ENCODE data around the gene HERPUD1. TPM values are rescaled to one million over a fixed set of nuclear protein-coding genes. Genes with fewer than 3 reads are reported as not detected.
A peak's percentile ranks its signal among the peaks of the same experiment; 100 is the strongest.
"Not testable (repeated sequence)": the region's sequence is repeated elsewhere in the genome, so short reads cannot be mapped to it uniquely, and the experiment has no call there.

Gene HERPUD1
- total and polyA plus RNA-seq, 8 donors = 78.2 to 298 (median 203) TPM

GRCh38 chr16:56990407-56991286 lies 58.7 kb downstream of the HERPUD1 start:
- intact Hi-C loops (cut with DNase I) = no loop called here
- no peak for FAIRE-seq
- 80 to 84% methylated on average over 16 of the region's 16 CpGs for WGBS, 2 donors
- Histone ChIP-seq H3K4me1 (peaks cover 0 to 11% (median 5%) of the 10 kb centered on the region in 3 donors), H3K9me3 (no peaks in the 10 kb centered on the region), H3K4me3 (peak overlapping the region in 2 of 4 donors; percentile 65 to 79), H3K36me3 (no peaks in the 10 kb centered on the region), H3K27me3 (no peaks in the 10 kb centered on the region), H3K27ac (no peak overlapping the region)
- DNase-seq = no peak
- TF ChIP-seq CTCF (IDR thresholded peaks at IDR 0.05) = no peak
- ATAC-seq = no peak

- H3K27ac ChIP-seq; H3K4me3 ChIP-seq; DNase-seq; FAIRE-seq; H3K36me3 ChIP-seq; H3K27me3 ChIP-seq; ATAC-seq; H3K9me3 ChIP-seq; intact Hi-C loops (cut with DNase I): not testable (repeated sequence)
- WGBS, 2 donors = 78 to 91% methylated on average over 1 of the region's 1 CpG
- H3K4me1 ChIP-seq = peaks cover 0 to 11% (median 5%) of the 10 kb centered on the region in 3 donors
Measured at GRCh38 chr16:56992431-56992830, 60.5 kb downstream of the HERPUD1 start.

- no peak for FAIRE-seq
- Histone ChIP-seq H3K27ac (no peak overlapping the region), H3K4me3 (no peak overlapping the region), H3K27me3 (no peaks in the 10 kb centered on the region), H3K4me1 (peaks cover 0 to 11% (median 5%) of the 10 kb centered on the region in 3 donors), H3K36me3 (no peaks in the 10 kb centered on the region), H3K9me3 (no peaks in the 10 kb centered on the region)
- intact Hi-C loops (cut with DNase I) = no loop called here
- DNase-seq = no peak
- ATAC-seq = no peak
- 56 to 57% methylated on average over 2 of the region's 2 CpGs for WGBS, 2 donors
- TF ChIP-seq CTCF (IDR thresholded peaks at IDR 0.05) = no peak
Measured at GRCh38 chr16:56993204-56993603, 61.3 kb downstream of the HERPUD1 start.

- Histone ChIP-seq H3K4me3 (no peak overlapping the region), H3K4me1 (peaks cover 0 to 11% (median 5%) of the 10 kb centered on the region in 3 donors), H3K36me3 (no peaks in the 10 kb centered on the region), H3K27ac (no peak overlapping the region), H3K9me3 (no peaks in the 10 kb centered on the region), H3K27me3 (no peaks in the 10 kb centered on the region)
- ATAC-seq (no peak), FAIRE-seq (no peak), DNase-seq (no peak)
- WGBS, 2 donors = 80 to 81% methylated on average over 5 of the region's 5 CpGs
- TF ChIP-seq CTCF (IDR thresholded peaks at IDR 0.05) = no peak
- intact Hi-C loops (cut with DNase I) = no loop called here
Measured at GRCh38 chr16:56994311-56994710, 62.4 kb downstream of the HERPUD1 start.

Small RNAs within 50 kb of the gene (microRNA-seq; reads per million reads assigned to microRNA genes)
- 0 reads per million in 2 donors for gene MIR6863

Other genes with a start within 250 kb of the HERPUD1 start
- 100 to 1,000 TPM in 5 of 6 donors, 10 to 100 TPM in 1; 56.1 to 474 (median 227) TPM for gene MT1X, start 249.7 kb upstream of the HERPUD1 start, total RNA-seq
- gene MT1X, start 249.7 kb upstream of the HERPUD1 start, polyA plus RNA-seq = 100 to 1,000 TPM; 571 to 992 TPM
- 10 to 100 TPM; 13.1 to 31.4 (median 19.4) TPM for gene NUP93, start 202.0 kb upstream of the HERPUD1 start, total RNA-seq
- gene NUP93, start 202.0 kb upstream of the HERPUD1 start, polyA plus RNA-seq = 10 to 100 TPM; 22.4 to 26.4 TPM
- under 1 TPM in 5 of 6 donors, not detected in 1; 0.05 to 0.12 (median 0.08) TPM for gene SLC12A3, start 66.9 kb upstream of the HERPUD1 start, total RNA-seq
- under 1 TPM; 0.04 to 0.05 TPM for gene SLC12A3, start 66.9 kb upstream of the HERPUD1 start, polyA plus RNA-seq
- under 1 TPM in 5 of 6 donors, not detected in 1; 0.12 to 0.28 (median 0.21) TPM for gene CETP, start 29.8 kb downstream of the HERPUD1 start, total RNA-seq
- 1 to 10 TPM in 1 of 2 donors, under 1 TPM in 1; 0.26 to 1.0 TPM for gene CETP, start 29.8 kb downstream of the HERPUD1 start, polyA plus RNA-seq
- 10 to 100 TPM in 2 of 6 donors, 1 to 10 TPM in 4; 4.6 to 18.5 (median 6.0) TPM for gene NLRC5, start 57.4 kb downstream of the HERPUD1 start, total RNA-seq
- 10 to 100 TPM; 20.1 to 26.6 TPM for gene NLRC5, start 57.4 kb downstream of the HERPUD1 start, polyA plus RNA-seq
- 10 to 100 TPM in 1 of 6 donors, 1 to 10 TPM in 5; 3.2 to 12.4 (median 4.3) TPM for gene CPNE2, start 160.4 kb downstream of the HERPUD1 start, total RNA-seq
- gene CPNE2, start 160.4 kb downstream of the HERPUD1 start, polyA plus RNA-seq = 10 to 100 TPM; 14.8 to 17.1 TPM